Smooth muscle cell (in vitro differentiated cells): ENCODE results near the gene NRAP. TPM values are rescaled to one million over a fixed set of nuclear protein-coding genes. Genes with fewer than 3 reads are reported as not detected.

Source experiments
- DNase-seq: peaks from one replicate; lab custom pipeline; 2025; ENCODE audit not compliant: unreplicated experiment; lab: John Stamatoyannopoulos, UW
- H2AFZ ChIP-seq: fragments of 200-600 bp; sonication (generic); 2 replicates; pipeline ENCODE4 v1.6.0; 2016; ENCODE audit warnings: antibody characterized with exemption, low read depth, mild to moderate bottlenecking
- H3F3A ChIP-seq: fragments of 200-600 bp; sonication (generic); 2 replicates; pipeline ENCODE4 v1.6.0; 2017; ENCODE audit warnings: antibody characterized with exemption, low read depth
- H3K27ac ChIP-seq: fragments of 200-600 bp; sonication (generic); 2 replicates; pipeline ENCODE4 v1.5.1; 2016; ENCODE audit warnings: low read depth, mild to moderate bottlenecking
- H3K27me3 ChIP-seq: fragments of 200-600 bp; sonication (generic); 2 replicates; pipeline ENCODE4 v1.6.1; 2016; ENCODE audit warnings: low read depth, mild to moderate bottlenecking
- H3K36me3 ChIP-seq: fragments of 200-600 bp; sonication (generic); 2 replicates; pipeline ENCODE4 v1.5.1; 2016; ENCODE audit warnings: low read depth
- H3K4me1 ChIP-seq: fragments of 200-600 bp; sonication (generic); 2 replicates; pipeline ENCODE4 v1.5.1; 2016; ENCODE audit warnings: low read depth
- H3K4me2 ChIP-seq: fragments of 200-600 bp; sonication (generic); 2 replicates; pipeline ENCODE4 v1.6.0; 2016; ENCODE audit warnings: mild to moderate bottlenecking
- H3K4me3 ChIP-seq: fragments of 200-600 bp; sonication (generic); 2 replicates; pipeline ENCODE4 v1.5.1; 2016; ENCODE audit warnings: mild to moderate bottlenecking
- H3K79me2 ChIP-seq: fragments of 200-600 bp; sonication (generic); 2 replicates; pipeline ENCODE4 v1.6.0; 2016; ENCODE audit warnings: low read depth, mild to moderate bottlenecking
- H3K9ac ChIP-seq: fragments of 200-600 bp; sonication (generic); 2 replicates; pipeline ENCODE4 v1.6.0; 2016; ENCODE audit warnings: low read depth
- H3K9me3 ChIP-seq: fragments of 200-600 bp; sonication (generic); replicated peaks from 2 replicates; pipeline ENCODE4 v1.5.1; 2016; ENCODE audit warnings: low read depth
- H4K20me1 ChIP-seq: fragments of 200-600 bp; sonication (generic); 2 replicates; pipeline ENCODE4 v1.6.0; 2016; ENCODE audit warnings: low read depth
- WGBS: methylation state at CpG from one replicate; pipeline ENCODE4 v1.1.7; 2016; ENCODE audit warnings: low lambda C conversion rate; 5-methylcytosine and 5-hydroxymethylcytosine counted together
- polyA plus RNA-seq: library from polyadenylated mRNA; unstranded; fragments of >200 nt; fragmentation: Nextera tagmentation; extraction: Ambion mirVana; gene quantifications from 2 replicates; pipeline ENCODE4 v1.2.1, GENCODE V29; 2016
- total RNA-seq: library from RNA; depleted of rRNA; stranded (reverse); fragments of >200 nt; gene quantifications from 2 replicates; pipeline ENCODE4 v1.2.3, GENCODE V29; 2014
- TF ChIP-seq, protein P1 (sequence below): fragments of 200-600 bp; sonication (generic); IDR thresholded peaks from 2 replicates; pipeline ENCODE4 v1.5.1; 2017; ENCODE audit warnings: borderline replicate concordance, mild to moderate bottlenecking, antibody characterized with exemption; ENCODE audit not compliant: insufficient read depth, poor library complexity, severe bottlenecking

The NRAP gene
- total and polyA plus RNA-seq, 2 experiments from 2014 or later, result not detected

DNA sequence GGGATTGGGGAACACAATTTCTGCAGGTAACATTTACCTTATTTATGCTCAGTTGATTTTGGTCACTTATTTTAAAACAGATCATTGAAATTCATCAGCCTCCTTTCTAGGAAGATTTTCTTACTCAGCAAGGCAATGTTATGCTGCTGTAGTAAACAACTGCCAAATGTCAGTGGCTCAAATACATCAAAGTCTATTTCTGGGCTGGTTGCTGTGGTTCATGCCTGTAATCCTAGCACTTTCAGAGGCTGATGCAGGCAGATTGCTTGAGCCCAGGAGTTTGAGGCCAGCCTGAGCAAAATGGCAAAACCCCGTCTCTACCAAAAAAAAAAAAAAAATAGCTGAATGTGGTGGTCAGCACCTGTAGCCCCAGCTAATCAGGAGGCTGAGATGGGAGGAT, 85.1 kb downstream of the NRAP start:
- Histone ChIP-seq H3K4me2 (no peak overlapping the region), H3K9ac (no peak overlapping the region), H3K9me3 (no peaks in the 10 kb centered on the region), H3F3A (no peaks in the 10 kb centered on the region), H3K4me3 (no peak overlapping the region), H3K27ac (no peak overlapping the region), H2AFZ (no peak overlapping the region), H4K20me1 (no peaks in the 10 kb centered on the region), H3K27me3 (peaks cover 35% of the 10 kb centered on the region), H3K36me3 (no peaks in the 10 kb centered on the region), H3K4me1 (no peaks in the 10 kb centered on the region), H3K79me2 (no peaks in the 10 kb centered on the region)
- TF ChIP-seq, protein P1, sequence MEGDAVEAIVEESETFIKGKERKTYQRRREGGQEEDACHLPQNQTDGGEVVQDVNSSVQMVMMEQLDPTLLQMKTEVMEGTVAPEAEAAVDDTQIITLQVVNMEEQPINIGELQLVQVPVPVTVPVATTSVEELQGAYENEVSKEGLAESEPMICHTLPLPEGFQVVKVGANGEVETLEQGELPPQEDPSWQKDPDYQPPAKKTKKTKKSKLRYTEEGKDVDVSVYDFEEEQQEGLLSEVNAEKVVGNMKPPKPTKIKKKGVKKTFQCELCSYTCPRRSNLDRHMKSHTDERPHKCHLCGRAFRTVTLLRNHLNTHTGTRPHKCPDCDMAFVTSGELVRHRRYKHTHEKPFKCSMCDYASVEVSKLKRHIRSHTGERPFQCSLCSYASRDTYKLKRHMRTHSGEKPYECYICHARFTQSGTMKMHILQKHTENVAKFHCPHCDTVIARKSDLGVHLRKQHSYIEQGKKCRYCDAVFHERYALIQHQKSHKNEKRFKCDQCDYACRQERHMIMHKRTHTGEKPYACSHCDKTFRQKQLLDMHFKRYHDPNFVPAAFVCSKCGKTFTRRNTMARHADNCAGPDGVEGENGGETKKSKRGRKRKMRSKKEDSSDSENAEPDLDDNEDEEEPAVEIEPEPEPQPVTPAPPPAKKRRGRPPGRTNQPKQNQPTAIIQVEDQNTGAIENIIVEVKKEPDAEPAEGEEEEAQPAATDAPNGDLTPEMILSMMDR, result no peak
- DNase-seq, result no peak
- 70% methylated on average over 1 of the region's 1 CpG for WGBS

- Histone ChIP-seq H4K20me1 (no peaks in the 10 kb centered on the region), H3K9ac (no peak overlapping the region), H3K27me3 (peaks cover 23% of the 10 kb centered on the region), H3K27ac (no peak overlapping the region), H3K79me2 (no peaks in the 10 kb centered on the region), H3K4me1 (no peaks in the 10 kb centered on the region), H2AFZ (no peak overlapping the region), H3F3A (no peaks in the 10 kb centered on the region), H3K4me2 (no peak overlapping the region), H3K9me3 (no peaks in the 10 kb centered on the region), H3K4me3 (no peak overlapping the region), H3K36me3 (no peaks in the 10 kb centered on the region)
- 64% methylated on average over 4 of the region's 4 CpGs for WGBS
- no peak for DNase-seq
- TF ChIP-seq, protein P1, result no peak
These were observed 87.0 kb downstream of the NRAP start for GRCh38 chr10:113576852-113577251.

DNA sequence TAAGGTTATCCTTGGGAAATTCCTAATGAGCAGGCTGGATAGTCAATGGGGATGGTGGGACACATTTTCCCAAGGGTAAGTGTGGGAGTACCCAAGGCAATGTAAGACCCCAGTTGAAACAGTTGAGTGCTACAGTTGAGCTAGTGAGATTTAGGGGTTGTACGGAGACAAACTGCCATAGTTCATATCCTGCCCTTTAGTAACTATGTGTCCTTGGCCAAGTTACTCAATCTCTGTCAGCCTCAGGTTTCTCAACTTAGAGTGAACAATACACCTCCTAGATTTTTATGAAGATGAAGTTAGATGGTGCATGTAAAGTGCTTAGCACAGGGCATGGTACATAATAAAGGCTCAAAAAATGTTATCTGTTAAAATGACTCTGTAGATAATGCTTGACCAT, 90.5 kb downstream of the NRAP start:
- no peaks in the 10 kb centered on the region for H4K20me1 ChIP-seq
- no peaks in the 10 kb centered on the region for H3K79me2 ChIP-seq
- H3K4me3 ChIP-seq, result no peak overlapping the region
- no peak for DNase-seq
- no peaks in the 10 kb centered on the region for H3K9me3 ChIP-seq
- H3K9ac ChIP-seq, result no peak overlapping the region
- no peaks in the 10 kb centered on the region for H3K4me1 ChIP-seq
- H2AFZ ChIP-seq, result no peak overlapping the region
- WGBS, result 83% methylated on average over 1 of the region's 1 CpG
- H3K27ac ChIP-seq, result no peak overlapping the region
- H3F3A ChIP-seq, result no peaks in the 10 kb centered on the region
- no peak overlapping the region for H3K4me2 ChIP-seq
- TF ChIP-seq, protein P1, result no peak
- H3K27me3 ChIP-seq, result peaks cover 8% of the 10 kb centered on the region
- no peaks in the 10 kb centered on the region for H3K36me3 ChIP-seq

GRCh38 chr10:113572520-113573290, 91.1 kb downstream of the NRAP start:
- no peak overlapping the region for H3K9ac ChIP-seq
- no peaks in the 10 kb centered on the region for H3F3A ChIP-seq
- no peaks in the 10 kb centered on the region for H3K9me3 ChIP-seq
- peaks cover 8% of the 10 kb centered on the region for H3K27me3 ChIP-seq
- no peak overlapping the region for H3K4me3 ChIP-seq
- WGBS, result 59% methylated on average over 11 of the region's 11 CpGs
- DNase-seq, result no peak
- H2AFZ ChIP-seq, result no peak overlapping the region
- no peak overlapping the region for H3K27ac ChIP-seq
- no peaks in the 10 kb centered on the region for H4K20me1 ChIP-seq
- no peaks in the 10 kb centered on the region for H3K4me1 ChIP-seq
- no peaks in the 10 kb centered on the region for H3K79me2 ChIP-seq
- no peaks in the 10 kb centered on the region for H3K36me3 ChIP-seq
- TF ChIP-seq, protein P1, result no peak
- no peak overlapping the region for H3K4me2 ChIP-seq
